Ascending aorta (tissue), 2 donors: ENCODE measurements around the gene BMP8B. TPM values are rescaled to one million over a fixed set of nuclear protein-coding genes. Genes with fewer than 3 reads are reported as not detected.
"Not testable (repeated sequence)": the region's sequence is repeated elsewhere in the genome, so short reads cannot be mapped to it uniquely, and the experiment has no call there.

Experiments used
- DNase-seq, 2 donors: peaks; one replicate each; pipeline ENCODE4 v3.0.0-alpha.2; 2019; ENCODE audit warnings: low spot score in 2 of 2
- H3K27ac ChIP-seq, 2 donors: fragments of 200-600 bp; sonication (generic); one replicate each; pipeline ENCODE4 v1.5.1; 2016 to 2017; ENCODE audit warnings: mild to moderate bottlenecking in 1 of 2
- H3K27me3 ChIP-seq: fragments of 200-600 bp; sonication (generic); one replicate; pipeline ENCODE4 v1.5.1; 2017
- H3K36me3 ChIP-seq, 2 donors: fragments of 200-600 bp; sonication (generic); one replicate each; pipeline ENCODE4 v1.5.1; 2016
- H3K4me1 ChIP-seq, 2 donors: fragments of 200-600 bp; sonication (generic); one replicate each; pipeline ENCODE4 v1.5.1; 2016 to 2017; ENCODE audit warnings: mild to moderate bottlenecking in 1 of 2
- H3K4me3 ChIP-seq, 2 donors: fragments of 200-600 bp; sonication (generic); one replicate each; pipeline ENCODE4 v1.5.1; 2016 to 2017; ENCODE audit warnings: mild to moderate bottlenecking in 1 of 2
- H3K9me3 ChIP-seq, 2 donors: fragments of 200-600 bp; sonication (generic); one replicate each; pipeline ENCODE4 v1.5.1; 2016
- intact Hi-C: fragments of 100-400 bp; cut with DNase I; formaldehyde crosslinking; loops from one replicate; pipeline ENCODE4 v1.15.1; 2023
- total RNA-seq: library from RNA; depleted of rRNA; stranded (reverse); fragments of >200 nt; gene quantifications from one replicate; pipeline ENCODE4 v1.1.0, GENCODE V29; 2016
- TF ChIP-seq, protein P1 (sequence below), 3 experiments: fragments of 200-600 bp in 2 of 3; fragments of 450-650 bp in 1 of 3; sonication (generic) in 2 of 3; IDR thresholded peaks; one replicate each; pipeline ENCODE4 v1.5.1; 2016 to 2019; ENCODE audit warnings: antibody characterized with exemption in 3 of 3, mild to moderate bottlenecking in 1 of 3, moderate library complexity in 1 of 3

The BMP8B gene
- total RNA-seq, 1 donor from 2014 or later, result not detected

- TF ChIP-seq, protein P1, sequence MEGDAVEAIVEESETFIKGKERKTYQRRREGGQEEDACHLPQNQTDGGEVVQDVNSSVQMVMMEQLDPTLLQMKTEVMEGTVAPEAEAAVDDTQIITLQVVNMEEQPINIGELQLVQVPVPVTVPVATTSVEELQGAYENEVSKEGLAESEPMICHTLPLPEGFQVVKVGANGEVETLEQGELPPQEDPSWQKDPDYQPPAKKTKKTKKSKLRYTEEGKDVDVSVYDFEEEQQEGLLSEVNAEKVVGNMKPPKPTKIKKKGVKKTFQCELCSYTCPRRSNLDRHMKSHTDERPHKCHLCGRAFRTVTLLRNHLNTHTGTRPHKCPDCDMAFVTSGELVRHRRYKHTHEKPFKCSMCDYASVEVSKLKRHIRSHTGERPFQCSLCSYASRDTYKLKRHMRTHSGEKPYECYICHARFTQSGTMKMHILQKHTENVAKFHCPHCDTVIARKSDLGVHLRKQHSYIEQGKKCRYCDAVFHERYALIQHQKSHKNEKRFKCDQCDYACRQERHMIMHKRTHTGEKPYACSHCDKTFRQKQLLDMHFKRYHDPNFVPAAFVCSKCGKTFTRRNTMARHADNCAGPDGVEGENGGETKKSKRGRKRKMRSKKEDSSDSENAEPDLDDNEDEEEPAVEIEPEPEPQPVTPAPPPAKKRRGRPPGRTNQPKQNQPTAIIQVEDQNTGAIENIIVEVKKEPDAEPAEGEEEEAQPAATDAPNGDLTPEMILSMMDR (IDR thresholded peaks at IDR 0.05), result no peak
- H3K4me1 ChIP-seq, result no peaks in the 10 kb centered on the region
- H3K27me3 ChIP-seq, result no peaks in the 10 kb centered on the region
- no peaks in the 10 kb centered on the region for H3K9me3 ChIP-seq
- H3K27ac ChIP-seq, result no peak overlapping the region
- no peaks in the 10 kb centered on the region for H3K36me3 ChIP-seq
- intact Hi-C loops, result no loop called here
- H3K4me3 ChIP-seq, result no peak overlapping the region
- DNase-seq, result no peak
Observed at GRCh38 chr1:39776886-39777285, 11.8 kb downstream of the BMP8B start.

DNA sequence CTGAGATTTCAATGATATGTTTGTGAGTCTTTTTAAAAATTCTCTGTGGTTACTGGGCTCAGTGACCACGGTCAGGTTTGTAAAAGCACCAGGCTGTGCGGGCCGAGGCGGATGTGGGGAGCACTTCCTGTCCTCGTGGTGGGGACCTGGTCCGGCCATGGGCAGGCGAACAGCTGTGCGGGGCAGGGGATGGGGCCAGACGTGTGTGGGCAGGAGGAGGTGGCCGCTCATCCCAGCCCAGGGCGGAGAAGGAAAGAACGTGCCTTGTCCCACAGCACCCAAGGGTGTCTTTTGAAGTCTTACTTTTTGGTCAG lies 12.3 kb downstream of the BMP8B start:
- DNase-seq, result peak in 1 of 2 donors; percentile 39
- intact Hi-C loops, result no loop called here
- TF ChIP-seq, protein P1 (IDR thresholded peaks at IDR 0.05), result no peak

DNA sequence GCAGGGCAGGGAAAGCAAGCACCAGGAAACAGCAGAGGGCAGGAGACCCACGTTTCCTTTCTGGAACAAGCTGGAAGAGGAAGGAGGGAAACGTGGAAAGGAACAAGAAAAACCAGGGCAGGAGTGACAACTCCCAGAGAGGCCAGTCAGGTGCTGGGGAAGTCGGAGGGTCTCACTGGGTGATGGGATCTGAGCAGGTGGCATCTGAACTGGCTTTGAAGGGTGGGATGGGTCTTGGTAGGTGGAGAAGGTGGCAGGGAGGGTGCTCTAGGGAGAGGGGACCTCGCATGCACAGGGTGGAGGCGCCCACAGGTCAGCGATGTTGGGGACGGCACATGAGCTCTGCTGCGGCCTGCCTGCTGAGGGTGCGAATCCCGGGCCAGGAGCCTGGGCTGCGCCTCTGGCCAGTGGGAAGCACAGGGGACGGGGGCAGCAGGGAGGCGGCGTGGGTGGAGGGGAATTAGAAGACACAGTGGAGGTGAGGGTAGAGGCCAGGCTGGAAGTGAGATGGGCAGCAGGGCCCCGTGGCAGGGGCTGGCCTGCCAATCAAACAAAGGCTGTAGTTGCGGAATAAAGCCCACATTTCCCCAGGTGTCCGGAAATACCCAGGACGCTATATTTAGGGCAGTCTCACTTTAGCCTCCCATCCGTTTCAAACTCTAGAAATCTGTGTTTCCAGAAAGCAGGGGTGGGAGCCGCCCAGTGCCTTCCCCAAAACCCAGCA lies 12.8 kb downstream of the BMP8B start:
- DNase-seq, result peak in 1 of 2 donors; percentile 33
- H3K36me3 ChIP-seq, H3K9me3 ChIP-seq, H3K27ac ChIP-seq, intact Hi-C loops, H3K4me1 ChIP-seq, H3K4me3 ChIP-seq, H3K27me3 ChIP-seq: not testable (repeated sequence)

More for the DNA sequence above, 12.3 kb downstream of the BMP8B start:
- no peak overlapping the region for H3K27ac ChIP-seq
- H3K4me1 ChIP-seq, result no peaks in the 10 kb centered on the region
- no peaks in the 10 kb centered on the region for H3K36me3 ChIP-seq
- no peaks in the 10 kb centered on the region for H3K27me3 ChIP-seq
- H3K4me3 ChIP-seq, result no peak overlapping the region
- no peaks in the 10 kb centered on the region for H3K9me3 ChIP-seq

DNA sequence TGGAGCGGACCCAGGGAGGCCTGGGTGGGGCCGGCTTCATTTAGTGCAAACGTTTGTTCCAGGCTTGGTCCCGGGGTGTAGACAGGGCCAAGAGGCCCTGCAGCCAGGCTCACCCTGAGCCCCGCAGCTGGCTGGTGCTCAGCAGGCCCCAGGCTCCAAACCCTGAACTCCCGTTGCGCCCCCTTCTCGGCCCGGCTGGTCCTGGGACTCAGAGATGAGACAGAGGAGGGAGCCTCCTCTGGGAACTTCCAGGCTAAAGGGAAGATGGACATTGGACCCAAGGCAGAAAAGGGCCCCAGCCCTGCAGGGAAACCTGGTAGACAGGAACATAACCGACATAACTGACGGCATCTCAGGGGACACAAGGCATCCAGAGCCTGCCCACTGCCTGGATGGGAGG lies 13.5 kb downstream of the BMP8B start:
- DNase-seq, result peak in 1 of 2 donors; percentile 43
- intact Hi-C loops, H3K4me1 ChIP-seq, H3K27me3 ChIP-seq, H3K36me3 ChIP-seq, H3K9me3 ChIP-seq, H3K27ac ChIP-seq, H3K4me3 ChIP-seq: not testable (repeated sequence)

- DNase-seq, H3K27me3 ChIP-seq, H3K36me3 ChIP-seq, H3K4me3 ChIP-seq, H3K27ac ChIP-seq, H3K4me1 ChIP-seq, intact Hi-C loops, H3K9me3 ChIP-seq: not testable (repeated sequence)
Observed at GRCh38 chr1:39773369-39773979, 15.2 kb downstream of the BMP8B start.

- intact Hi-C loops, H3K27ac ChIP-seq, H3K4me1 ChIP-seq, H3K27me3 ChIP-seq, H3K36me3 ChIP-seq, H3K9me3 ChIP-seq: not testable (repeated sequence)
- peak in 1 of 2 donors; percentile 46 for DNase-seq
- H3K4me3 ChIP-seq, result peak within 1 kb of the TSS in 1 of 2 donors; percentile 35
Observed at GRCh38 chr1:39771022-39771532, 17.6 kb downstream of the BMP8B start, which contains the start of gene OXCT2. OXCT2 (minus strand) TSS chr1:39771348; CDS start chr1:39771255, 93 bp downstream.

DNA sequence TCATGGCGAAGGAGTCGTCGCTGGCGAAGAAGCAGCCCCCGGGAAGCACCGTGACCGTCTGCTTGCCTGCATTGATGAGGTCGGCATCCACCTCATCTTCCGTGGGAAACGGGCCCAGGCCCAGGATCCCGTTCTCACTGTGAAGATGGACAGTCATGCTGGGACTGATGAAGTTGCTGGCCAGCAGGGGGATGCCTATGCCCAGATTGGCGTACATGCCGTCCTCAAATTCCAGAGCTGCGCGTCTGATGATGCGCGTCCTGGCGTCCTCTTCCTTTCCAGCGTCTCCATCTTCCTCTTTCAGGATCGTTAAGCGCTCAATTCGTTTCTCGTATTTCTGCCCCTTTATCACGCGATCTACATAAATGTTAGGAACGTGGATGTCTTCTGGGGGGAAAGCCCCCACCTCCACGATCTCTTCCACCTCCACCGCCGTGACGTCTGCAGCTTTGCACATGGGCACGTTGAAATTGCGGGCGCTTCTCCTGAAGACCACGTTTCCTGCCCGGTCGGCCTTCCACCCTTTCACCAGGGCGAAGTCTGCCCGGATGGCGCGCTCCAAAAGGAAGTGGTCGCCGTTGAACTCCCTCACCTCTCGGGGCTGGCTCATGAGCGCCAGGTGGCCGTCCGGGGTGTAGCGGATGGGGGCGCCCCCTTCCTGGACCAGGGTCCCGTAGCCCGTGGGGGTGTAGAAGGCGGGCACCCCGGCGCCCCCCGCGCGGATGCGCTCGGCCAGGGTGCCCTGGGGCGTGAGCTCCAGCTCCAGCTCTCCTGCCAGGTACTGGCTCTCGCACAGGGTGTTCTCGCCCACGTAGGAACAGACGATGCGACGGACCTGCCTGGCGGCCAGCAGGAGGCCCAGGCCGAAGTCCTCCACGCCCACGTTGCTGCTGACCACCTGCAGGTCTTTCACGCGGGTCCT lies 18.3 kb downstream of the BMP8B start:
- intact Hi-C loops, H3K27ac ChIP-seq, H3K36me3 ChIP-seq, H3K27me3 ChIP-seq, H3K4me1 ChIP-seq, H3K9me3 ChIP-seq, H3K4me3 ChIP-seq: not testable (repeated sequence)
- DNase-seq, result peak in 1 of 2 donors; percentile 24

DNA sequence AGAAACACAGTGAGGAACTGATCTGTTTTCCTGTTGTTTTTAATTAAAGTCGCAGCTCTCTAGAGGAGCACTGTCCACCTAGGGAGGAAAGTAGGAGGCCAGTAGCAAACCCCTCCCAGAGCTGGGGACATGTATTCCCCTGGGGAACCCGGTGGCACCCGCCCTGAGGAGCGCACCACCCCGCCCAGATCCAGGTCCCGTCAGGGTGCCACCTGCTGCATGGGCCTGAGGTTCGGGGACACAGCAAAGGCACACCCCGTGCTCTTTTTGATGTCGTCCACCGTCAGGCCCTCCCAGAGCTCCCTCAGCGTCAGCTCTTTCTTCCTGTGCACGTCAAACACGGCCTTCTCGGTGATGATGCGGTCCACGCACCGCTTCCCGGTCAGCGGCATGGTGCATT lies 19.2 kb downstream of the BMP8B start:
- H3K27me3 ChIP-seq, H3K4me1 ChIP-seq, H3K9me3 ChIP-seq, H3K27ac ChIP-seq, DNase-seq, H3K36me3 ChIP-seq, H3K4me3 ChIP-seq, intact Hi-C loops: not testable (repeated sequence)

DNA sequence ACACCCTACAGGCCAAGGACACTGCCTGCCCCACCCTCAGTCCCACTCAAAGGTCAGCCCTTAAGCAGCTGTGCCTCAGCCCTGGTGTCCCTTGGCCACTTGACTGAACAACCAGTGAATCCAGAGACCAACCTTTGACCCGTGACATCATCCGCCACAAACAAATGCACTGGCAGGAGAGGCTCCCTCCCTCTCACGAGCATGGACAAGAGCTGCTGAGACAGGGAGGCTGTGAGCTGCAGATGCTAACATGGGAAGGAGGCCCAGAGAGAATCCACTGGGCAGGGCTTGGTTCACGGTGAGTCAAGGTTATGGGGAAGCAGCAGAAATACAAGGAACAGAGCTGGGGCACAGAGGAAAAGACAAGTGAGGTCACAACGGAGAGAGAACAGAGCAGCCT lies 22.2 kb downstream of the BMP8B start:
- H3K27ac ChIP-seq, H3K9me3 ChIP-seq, H3K4me3 ChIP-seq, intact Hi-C loops, H3K27me3 ChIP-seq, H3K36me3 ChIP-seq, DNase-seq, H3K4me1 ChIP-seq: not testable (repeated sequence)

DNA sequence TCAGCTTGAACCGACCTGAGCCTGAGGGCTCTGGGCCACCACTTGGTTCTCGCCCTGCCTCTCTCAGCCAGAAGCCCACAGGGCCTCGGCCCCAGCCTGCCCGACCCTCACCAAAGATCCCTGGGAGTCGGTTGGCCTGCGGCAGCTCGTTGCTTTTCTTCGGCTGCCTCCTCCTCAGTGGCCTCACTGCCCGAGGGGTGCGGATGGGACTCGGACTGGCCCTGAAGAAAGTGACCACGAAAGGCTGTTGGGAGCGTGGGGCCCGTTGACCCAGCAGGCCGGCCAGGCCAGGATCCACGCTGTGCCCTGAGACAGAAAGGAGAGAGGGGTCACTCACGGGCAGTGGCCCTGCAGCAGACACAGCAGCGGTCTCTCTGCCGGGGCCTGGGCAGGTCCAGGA lies 24.2 kb downstream of the BMP8B start:
- DNase-seq, H3K4me1 ChIP-seq, H3K9me3 ChIP-seq, H3K27me3 ChIP-seq, intact Hi-C loops, H3K27ac ChIP-seq, H3K36me3 ChIP-seq, H3K4me3 ChIP-seq: not testable (repeated sequence)

DNA sequence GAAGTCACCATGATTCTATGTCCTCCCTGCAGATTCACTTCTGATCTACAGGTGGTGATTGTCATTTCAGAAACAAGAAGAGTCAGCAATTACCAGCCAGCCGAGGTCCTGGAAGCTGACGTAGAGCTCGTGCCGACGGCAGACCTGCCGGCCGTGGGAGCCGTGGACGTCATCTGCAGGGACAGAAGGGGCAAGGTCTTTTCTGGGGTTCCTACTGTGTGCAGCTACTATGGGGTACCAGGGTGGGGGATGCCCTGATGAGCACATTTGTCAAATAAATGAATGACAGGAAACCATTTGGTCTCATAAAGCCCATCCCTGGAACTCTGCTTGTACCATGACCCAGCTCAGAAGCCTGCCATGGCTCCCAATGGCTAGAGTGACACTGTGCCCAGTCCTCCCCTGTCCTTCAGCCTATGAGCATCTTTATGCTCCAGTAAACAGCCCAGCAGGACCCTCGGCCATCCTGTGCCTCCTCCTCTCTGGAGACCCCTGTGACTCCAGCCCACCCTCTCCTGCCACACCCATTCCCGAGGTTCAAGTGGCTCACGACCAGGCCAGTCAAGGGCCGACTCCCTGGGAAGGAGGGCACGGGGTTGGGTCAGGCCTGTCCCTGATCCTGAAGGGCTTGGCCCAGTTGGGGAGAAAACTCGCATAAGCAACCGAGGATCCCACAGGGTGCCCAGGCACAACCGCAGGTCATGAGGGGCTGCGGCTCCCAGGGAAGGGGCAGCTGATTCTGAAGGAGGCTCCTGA lies 24.9 kb downstream of the BMP8B start:
- intact Hi-C loops, H3K4me3 ChIP-seq, H3K27ac ChIP-seq, DNase-seq, H3K9me3 ChIP-seq, H3K4me1 ChIP-seq, H3K27me3 ChIP-seq: not testable (repeated sequence)
- H3K36me3 ChIP-seq, result peaks cover 7 to 16% of the 10 kb centered on the region in 2 donors
